Left ventricle myocardium inferior (tissue), 1 donor: ENCODE data around the gene ATG3. TPM values are rescaled to one million over a fixed set of nuclear protein-coding genes. Genes with fewer than 3 reads are reported as not detected.

Experiments used
- DNase-seq: peaks from one replicate; pipeline ENCODE4 v3.0.0-alpha.2; 2020
- H3K27ac ChIP-seq: fragments of 200-600 bp; replicated peaks from 2 replicates; pipeline ENCODE4 v1.8.0; 2021
- H3K27me3 ChIP-seq: fragments of 200-600 bp; 2 replicates; pipeline ENCODE4 v1.8.0; 2021; ENCODE audit warnings: low read depth
- H3K36me3 ChIP-seq: fragments of 200-600 bp; 2 replicates; pipeline ENCODE4 v1.8.0; 2021
- H3K4me1 ChIP-seq: fragments of 200-600 bp; 2 replicates; pipeline ENCODE4 v1.8.0; 2021
- H3K4me3 ChIP-seq: fragments of 200-600 bp; 2 replicates; pipeline ENCODE4 v1.8.0; 2021; ENCODE audit warnings: mild to moderate bottlenecking, moderate library complexity
- H3K9me3 ChIP-seq: fragments of 200-600 bp; replicated peaks from 2 replicates; pipeline ENCODE4 v1.8.0; 2021
- intact Hi-C: fragments of 100-400 bp; cut with micrococcal nuclease; formaldehyde crosslinking; loops from one replicate; pipeline ENCODE4 v1.11.0; 2022
- long read RNA-seq: library from polyadenylated mRNA; unstranded; transcript quantifications from one replicate; pipeline ENCODE4 v2.0.0, GENCODE V29; 2021
- total RNA-seq: library from RNA; stranded (reverse); fragmentation: NEBNext Ultra II Directional; extraction: Animal tissue kit (Norgen Biotek cat#: 25700); gene quantifications from one replicate; pipeline ENCODE4 v1.2.1, GENCODE V29; 2021
- TF ChIP-seq, protein P1 (sequence below): fragments of 200-600 bp; IDR thresholded peaks from 2 replicates; pipeline ENCODE4 v1.8.0; 2021; ENCODE audit warnings: antibody characterized with exemption, mild to moderate bottlenecking, borderline replicate concordance
- donor health status: DM: no; HTN: yes; CAD: no; lungs with severe emphysema.

The ATG3 gene
- 42.7 TPM for total RNA-seq
- long read RNA-seq, transcript ATG3-201 (12 exons, 1,570 nt), result major isoform, 49 of 53 reads
- long read RNA-seq, partial matches to known transcripts, result 0 of 53 reads
- long read RNA-seq, other reads (novel, unspliced or antisense), result 2 of 53 reads

DNA sequence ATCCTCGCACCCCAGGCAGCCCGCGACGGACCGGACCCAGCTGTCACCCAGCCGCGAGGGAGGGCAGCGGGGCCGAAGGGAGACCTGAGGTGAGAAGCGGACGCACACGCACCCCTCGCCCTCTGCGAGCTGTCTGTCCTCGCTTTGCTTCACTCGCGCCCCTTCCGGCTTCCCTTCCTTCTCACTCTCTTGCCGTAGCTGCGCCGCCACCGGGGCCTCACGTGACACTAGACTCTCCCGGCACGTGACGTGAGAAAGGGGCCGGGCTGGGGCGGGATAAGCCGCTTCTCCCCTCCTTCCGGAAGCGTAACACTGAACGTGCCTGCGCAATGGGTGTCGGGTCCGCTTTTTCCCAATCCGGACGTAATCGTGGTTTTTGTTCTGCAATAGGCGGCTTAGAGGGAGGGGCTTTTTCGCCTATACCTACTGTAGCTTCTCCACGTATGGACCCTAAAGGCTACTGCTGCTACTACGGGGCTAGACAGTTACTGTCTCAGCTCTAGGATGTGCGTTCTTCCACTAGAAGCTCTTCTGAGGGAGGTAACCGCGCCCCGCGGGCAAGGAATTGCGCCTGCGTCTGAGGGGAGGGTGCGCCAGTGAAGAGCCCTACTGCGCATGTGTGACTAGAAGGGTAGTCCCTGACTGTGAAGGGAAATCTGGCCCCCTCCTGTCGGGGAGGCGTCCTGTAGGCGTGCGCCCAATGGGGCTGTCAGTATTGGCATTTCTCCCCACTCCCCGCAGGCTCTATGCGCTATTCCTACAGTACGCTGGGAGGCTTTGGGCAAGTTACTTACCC is at the start of gene ATG3, which contains the start of gene SLC35A5:
TSS of gene ATG3 (minus strand) at position 229 of the 796 bp plus-strand sequence. CDS start 434 bp downstream, outside the sequence.
TSS of gene SLC35A5 (plus strand) at position 312 of the 796 bp plus-strand sequence. CDS start 1,359 bp downstream, outside the sequence.
- Histone ChIP-seq H3K4me1 (peaks cover 49% of the 10 kb centered on the region), H3K27ac (peak within 1 kb of the TSS; percentile 99), H3K36me3 (peaks cover 15% of the 10 kb centered on the region), H3K27me3 (no peaks in the 10 kb centered on the region), H3K9me3 (no peaks in the 10 kb centered on the region), H3K4me3 (peak within 1 kb of the TSS; percentile 91)
- peak; percentile 99 for DNase-seq
- TF ChIP-seq, protein P1, sequence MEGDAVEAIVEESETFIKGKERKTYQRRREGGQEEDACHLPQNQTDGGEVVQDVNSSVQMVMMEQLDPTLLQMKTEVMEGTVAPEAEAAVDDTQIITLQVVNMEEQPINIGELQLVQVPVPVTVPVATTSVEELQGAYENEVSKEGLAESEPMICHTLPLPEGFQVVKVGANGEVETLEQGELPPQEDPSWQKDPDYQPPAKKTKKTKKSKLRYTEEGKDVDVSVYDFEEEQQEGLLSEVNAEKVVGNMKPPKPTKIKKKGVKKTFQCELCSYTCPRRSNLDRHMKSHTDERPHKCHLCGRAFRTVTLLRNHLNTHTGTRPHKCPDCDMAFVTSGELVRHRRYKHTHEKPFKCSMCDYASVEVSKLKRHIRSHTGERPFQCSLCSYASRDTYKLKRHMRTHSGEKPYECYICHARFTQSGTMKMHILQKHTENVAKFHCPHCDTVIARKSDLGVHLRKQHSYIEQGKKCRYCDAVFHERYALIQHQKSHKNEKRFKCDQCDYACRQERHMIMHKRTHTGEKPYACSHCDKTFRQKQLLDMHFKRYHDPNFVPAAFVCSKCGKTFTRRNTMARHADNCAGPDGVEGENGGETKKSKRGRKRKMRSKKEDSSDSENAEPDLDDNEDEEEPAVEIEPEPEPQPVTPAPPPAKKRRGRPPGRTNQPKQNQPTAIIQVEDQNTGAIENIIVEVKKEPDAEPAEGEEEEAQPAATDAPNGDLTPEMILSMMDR, result no peak
- intact Hi-C loops, result no loop called here

DNA sequence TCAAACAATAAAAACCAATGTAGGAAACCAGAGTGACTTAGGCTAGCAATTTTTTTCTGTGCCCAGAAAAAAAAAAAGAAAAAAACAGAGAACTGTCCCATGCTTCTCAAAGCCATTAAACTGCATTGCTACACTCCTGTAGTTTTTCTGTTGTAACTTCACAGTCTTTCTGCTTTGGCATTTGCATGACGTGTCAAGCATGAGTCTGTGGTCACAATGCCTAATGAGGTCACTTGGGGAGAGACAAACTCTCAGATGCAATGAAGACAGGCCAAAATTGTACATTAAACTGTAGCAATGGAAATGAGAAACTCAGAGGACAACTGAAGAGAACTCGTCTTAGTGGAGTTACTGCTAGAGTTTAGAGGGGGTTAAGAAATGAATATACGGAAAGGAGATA is 48.4 kb upstream of the ATG3 start:
- no peak overlapping the region for H3K4me3 ChIP-seq
- H3K36me3 ChIP-seq, result peaks cover 3% of the 10 kb centered on the region
- no peaks in the 10 kb centered on the region for H3K9me3 ChIP-seq
- no peak for DNase-seq
- H3K4me1 ChIP-seq, result peaks cover 11% of the 10 kb centered on the region
- no peaks in the 10 kb centered on the region for H3K27me3 ChIP-seq
- TF ChIP-seq, protein P1, result no peak
- intact Hi-C loops, result no loop called here
- no peak overlapping the region for H3K27ac ChIP-seq

DNA sequence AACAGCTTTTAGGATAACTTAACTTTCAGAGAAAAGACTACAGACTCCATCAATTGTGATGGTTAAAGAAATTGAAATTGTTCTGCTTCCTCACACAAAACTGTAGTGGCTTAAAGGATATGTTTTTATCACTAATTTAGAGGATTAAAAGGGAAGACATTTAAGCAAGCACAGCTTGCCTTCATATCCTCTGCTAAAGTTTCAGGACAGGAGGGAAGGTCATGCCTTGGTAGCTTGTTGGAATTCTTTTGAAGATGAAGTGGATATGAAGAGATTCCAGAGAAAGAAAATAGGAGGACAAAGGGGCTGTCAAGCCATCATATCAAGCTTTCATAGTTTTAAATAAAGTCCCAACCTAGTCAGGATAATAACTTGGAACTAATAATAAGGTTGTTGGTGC is 46.1 kb upstream of the ATG3 start:
- Histone ChIP-seq H3K4me1 (peaks cover 14% of the 10 kb centered on the region), H3K4me3 (no peak overlapping the region), H3K36me3 (peaks cover 3% of the 10 kb centered on the region), H3K27ac (no peak overlapping the region), H3K9me3 (no peaks in the 10 kb centered on the region), H3K27me3 (no peaks in the 10 kb centered on the region)
- TF ChIP-seq, protein P1, result no peak
- no peak for DNase-seq
- intact Hi-C loops, result no loop called here

DNA sequence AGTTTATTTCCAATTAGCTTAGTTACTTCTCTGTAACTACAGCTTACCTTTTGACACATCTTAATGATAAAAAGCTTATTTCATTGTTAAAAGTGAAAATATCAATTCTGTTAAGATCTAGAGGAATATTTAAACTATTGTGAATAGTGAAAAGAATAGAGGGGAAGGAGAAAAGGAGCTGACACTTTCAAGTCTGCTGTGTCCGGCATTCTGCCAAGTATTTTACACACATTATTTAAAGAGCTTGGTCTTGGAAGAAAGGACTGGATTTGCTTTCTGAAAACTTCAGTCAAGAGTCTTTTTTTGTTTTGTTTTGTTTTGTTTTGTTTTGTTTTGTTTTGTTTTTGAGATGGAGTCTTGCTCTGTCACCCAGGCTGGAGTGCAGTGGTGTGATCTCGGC is 44.3 kb upstream of the ATG3 start:
- intact Hi-C loops, result no loop called here
- no peak overlapping the region for H3K4me3 ChIP-seq
- H3K27me3 ChIP-seq, result no peaks in the 10 kb centered on the region
- H3K4me1 ChIP-seq, result peaks cover 4% of the 10 kb centered on the region
- no peaks in the 10 kb centered on the region for H3K9me3 ChIP-seq
- TF ChIP-seq, protein P1, result no peak
- peaks cover 3% of the 10 kb centered on the region for H3K36me3 ChIP-seq
- no peak for DNase-seq
- no peak overlapping the region for H3K27ac ChIP-seq

DNA sequence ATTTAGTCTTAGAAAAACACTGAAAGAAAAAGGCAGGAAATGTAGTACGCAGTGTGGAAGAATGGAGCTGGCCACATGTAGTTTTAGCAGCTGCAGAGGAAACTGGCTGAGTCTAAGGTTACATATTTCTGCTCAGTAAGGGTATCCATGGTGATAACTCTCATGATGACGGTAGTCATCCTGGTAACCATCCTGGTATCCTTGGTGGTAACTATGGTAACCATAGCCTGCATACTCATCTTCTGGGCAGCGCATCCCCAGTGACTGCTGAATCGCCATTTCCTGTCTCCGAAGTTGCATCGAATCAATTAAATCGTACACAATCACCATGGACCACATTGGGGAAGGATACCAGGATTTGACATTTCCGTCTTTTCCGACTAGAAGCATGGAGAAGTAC is 43.5 kb upstream of the ATG3 start:
- no peak overlapping the region for H3K27ac ChIP-seq
- TF ChIP-seq, protein P1, result no peak
- H3K27me3 ChIP-seq, result no peaks in the 10 kb centered on the region
- H3K4me1 ChIP-seq, result peaks cover 4% of the 10 kb centered on the region
- no peak overlapping the region for H3K4me3 ChIP-seq
- no peak for DNase-seq
- H3K36me3 ChIP-seq, result peaks cover 3% of the 10 kb centered on the region
- H3K9me3 ChIP-seq, result no peaks in the 10 kb centered on the region
- intact Hi-C loops, result no loop called here
